ENCODE data around the gene YDJC. TPM values are rescaled to one million over a fixed set of nuclear protein-coding genes. Genes with fewer than 3 reads are reported as not detected.

The YDJC gene
- total and polyA plus RNA-seq, 9 of the 15 experiments (the other 6 are each of a cell fraction or from before 2014, with no cell fraction given), result 13.5 to 871 (median 164) TPM

- TF ChIP-seq BRF2 (IDR thresholded peaks at IDR 0.05; ENCODE audit: borderline replicate concordance, insufficient read depth, insufficient read length) (no peak), GTF2E2 (tag; IDR thresholded peaks at IDR 0.05) (no peak), NR4A1 (CRISPR knock-in tag; IDR thresholded peaks at IDR 0.05) (0 out of 2 replicates have a peak, but pooled peaks have one; percentile 37), NR4A1 (tag; IDR thresholded peaks at IDR 0.05) (no peak), SMAD1 (IDR thresholded peaks at IDR 0.05; ENCODE audit: low read depth, low read length, partially characterized antibody) (peak; percentile 34), ARID3B (CRISPR knock-in tag; IDR thresholded peaks at IDR 0.05; ENCODE audit: borderline replicate concordance) (0 out of 2 replicates have a peak, but pooled peaks have one; percentile 36), HMGXB4 (CRISPR knock-in tag; IDR thresholded peaks at IDR 0.05) (0 out of 2 replicates have a peak, but pooled peaks have one; percentile 11), NEUROD1 (IDR thresholded peaks at IDR 0.05; ENCODE audit: borderline replicate concordance, low read depth, low read length, partially characterized antibody) (no peak), SIN3A (IDR thresholded peaks at IDR 0.05; ENCODE audit: borderline replicate concordance in 2 of 2, control insufficient read depth in 1 of 2, low read depth in 2 of 2, low read length in 2 of 2) (0 out of 4 replicates have a peak, but pooled peaks of 1 of the 2 experiments have one; percentile 8), RBBP5 (IDR thresholded peaks at IDR 0.05; ENCODE audit: borderline replicate concordance, insufficient read depth, low read length, poor library complexity, severe bottlenecking) (peak; percentile 35), ZBTB12 (CRISPR knock-in tag; IDR thresholded peaks at IDR 0.05) (no peak), TBL1XR1 (IDR thresholded peaks at IDR 0.05; ENCODE audit: low read length in 2 of 2) (peak in 1 of 2 experiments; percentile 48; a peak in 1 of 4 replicates), CHCHD3 (CRISPR knock-in tag; IDR thresholded peaks at IDR 0.05) (0 out of 2 replicates have a peak, but pooled peaks have one; percentile 15)
Measured at GRCh38 chr22:21673534-21674321, 43.9 kb upstream of the YDJC start (continued).

Data from K562 (cell line).